ENCODE data around the gene BRPF1.

The BRPF1 gene

DNA sequence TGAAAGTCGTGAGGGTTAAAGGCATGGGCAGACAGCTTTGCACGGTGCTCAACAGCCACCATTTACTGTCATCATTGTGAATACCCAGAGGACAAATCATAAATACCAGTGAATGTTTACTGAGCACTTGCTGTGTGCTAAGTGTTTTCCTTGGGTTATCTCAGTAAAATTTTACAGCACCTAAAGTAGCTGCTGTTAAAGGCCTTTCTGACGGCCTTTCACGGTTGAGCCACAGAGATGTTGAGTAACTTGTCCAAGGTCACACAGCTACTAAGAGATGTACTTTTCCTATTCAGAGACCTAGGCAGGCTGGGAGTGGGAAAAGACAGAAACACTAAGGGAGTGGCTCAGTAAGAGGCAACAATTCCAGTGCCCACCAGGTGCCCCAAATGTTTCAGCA is 28.3 kb upstream of the BRPF1 start:
- TF ChIP-seq CTCF (IDR thresholded peaks at IDR 0.05; ENCODE audit: low read depth, low read length), result no peak
- DNase-seq (ENCODE audit: extremely low read depth, low read depth), result no peak

- TF ChIP-seq CTCF (IDR thresholded peaks at IDR 0.05; ENCODE audit: low read depth, low read length), result no peak
- DNase-seq (ENCODE audit: extremely low read depth, low read depth), result no peak
These were observed 27.7 kb upstream of the BRPF1 start, which contains the start of gene CPNE9 for GRCh38 chr3:9703736-9704346. TSS of gene CPNE9 (plus strand) at chr3:9703833. CDS start at chr3:9703997, 164 bp downstream.

- TF ChIP-seq CTCF (IDR thresholded peaks at IDR 0.05; ENCODE audit: low read depth, low read length), result no peak
- DNase-seq (ENCODE audit: extremely low read depth, low read depth), result no peak
These were observed 26.9 kb upstream of the BRPF1 start for GRCh38 chr3:9704347-9705322.

- no peak for TF ChIP-seq CTCF (IDR thresholded peaks at IDR 0.05; ENCODE audit: low read depth, low read length)
- DNase-seq (ENCODE audit: extremely low read depth, low read depth), result no peak
These were observed 21.3 kb upstream of the BRPF1 start for GRCh38 chr3:9710174-9710739.

DNA sequence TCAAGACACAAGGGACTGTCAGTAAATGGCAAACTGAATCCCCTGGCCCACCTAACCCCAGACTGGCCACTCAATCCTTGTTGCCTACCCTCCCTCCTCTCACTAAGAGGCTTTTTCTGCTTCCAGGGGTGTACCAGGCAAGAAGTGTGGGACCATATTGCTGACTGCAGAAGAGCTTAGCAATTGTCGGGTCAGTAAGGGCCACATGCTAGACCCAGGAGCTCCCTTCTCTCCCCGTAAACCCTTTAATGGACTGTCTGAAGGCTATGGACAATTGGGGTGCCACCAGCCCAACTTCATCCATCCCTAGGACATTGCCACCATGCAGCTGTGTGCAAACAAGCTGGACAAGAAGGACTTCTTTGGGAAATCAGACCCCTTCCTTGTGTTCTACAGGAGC is 19.1 kb upstream of the BRPF1 start:
- DNase-seq (ENCODE audit: extremely low read depth, low read depth), result no peak
- TF ChIP-seq CTCF (IDR thresholded peaks at IDR 0.05; ENCODE audit: low read depth, low read length), result no peak

DNA sequence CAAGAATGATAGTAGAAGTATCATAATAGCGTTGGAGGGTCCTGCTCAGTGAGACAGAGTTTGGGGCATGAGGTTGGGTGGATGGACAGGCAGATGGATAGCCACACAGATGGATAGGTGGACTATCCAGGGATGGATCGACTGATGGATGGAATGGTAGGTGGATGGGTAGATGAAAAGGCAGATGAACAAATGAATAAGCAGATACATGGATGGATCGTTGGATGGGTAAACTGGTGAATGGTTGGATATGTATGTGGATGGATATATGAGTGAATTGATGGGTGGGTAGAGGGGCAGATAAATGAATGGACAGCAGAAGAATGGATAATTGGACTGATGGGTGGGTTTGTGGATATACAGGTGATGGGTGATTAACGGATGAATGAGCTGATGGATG is 18.4 kb upstream of the BRPF1 start:
- no peak for TF ChIP-seq CTCF (IDR thresholded peaks at IDR 0.05; ENCODE audit: low read depth, low read length)
- no peak for DNase-seq (ENCODE audit: extremely low read depth, low read depth)

- no peak for DNase-seq (ENCODE audit: extremely low read depth, low read depth)
- TF ChIP-seq CTCF (IDR thresholded peaks at IDR 0.05; ENCODE audit: low read depth, low read length), result no peak
These were observed 16.4 kb upstream of the BRPF1 start for GRCh38 chr3:9715136-9715535.

Measured in AG09319 (cell line).